Neural cell (in vitro differentiated cells): ENCODE results near the gene PRDX1. TPM values are rescaled to one million over a fixed set of nuclear protein-coding genes. Genes with fewer than 3 reads are reported as not detected.

Experiments used
- H2AFZ ChIP-seq: fragments of 200-600, 300-800 bp; sonication (generic), shearing (Covaris generic); 2 replicates; pipeline ENCODE4 v1.6.0; 2014; ENCODE audit warnings: low read depth, mild to moderate bottlenecking, antibody characterized with exemption, low read length, moderate library complexity
- H3F3A ChIP-seq: fragments of 200-600 bp; shearing (Covaris generic); 2 replicates; pipeline ENCODE4 v1.6.1; 2016; ENCODE audit warnings: mild to moderate bottlenecking, moderate library complexity, mixed read lengths, antibody characterized with exemption, low read length; ENCODE audit not compliant: insufficient read depth, poor library complexity, severe bottlenecking
- H3K27ac ChIP-seq: fragments of 200-600, 300-800 bp; sonication (generic), shearing (Covaris generic); 2 replicates; pipeline ENCODE4 v1.5.1; 2014; ENCODE audit warnings: mild to moderate bottlenecking, low read length, moderate library complexity
- H3K27me3 ChIP-seq: fragments of 300-800, 200-600 bp; sonication (generic), shearing (Covaris generic); 2 replicates; pipeline ENCODE4 v1.6.0; 2014; ENCODE audit warnings: mild to moderate bottlenecking, low read depth, low read length, moderate library complexity; ENCODE audit not compliant: insufficient read depth
- H3K36me3 ChIP-seq: fragments of 300-800, 200-600 bp; sonication (generic), shearing (Covaris generic); 2 replicates; pipeline ENCODE4 v1.5.1; 2014; ENCODE audit warnings: mild to moderate bottlenecking, antibody characterized with exemption, low read length, moderate library complexity; ENCODE audit not compliant: insufficient read depth
- H3K4me2 ChIP-seq: fragments of 300-800, 200-600 bp; sonication (generic), shearing (Covaris generic); 2 replicates; pipeline ENCODE4 v1.6.0; 2014; ENCODE audit warnings: mild to moderate bottlenecking, low read length
- H3K4me3 ChIP-seq: fragments of 300-800, 200-600 bp; sonication (generic), shearing (Covaris generic); 2 replicates; pipeline ENCODE4 v1.5.1; 2014; ENCODE audit warnings: mild to moderate bottlenecking, low read length, moderate library complexity
- H3K79me2 ChIP-seq: fragments of 200-600 bp; shearing (Covaris generic); replicated peaks from 2 replicates; pipeline ENCODE4 v1.6.0; 2014; ENCODE audit warnings: mild to moderate bottlenecking, low read length, moderate library complexity; ENCODE audit not compliant: insufficient read depth
- H3K9ac ChIP-seq: fragments of 300-800, 200-600 bp; sonication (generic), shearing (Covaris generic); 2 replicates; pipeline ENCODE4 v1.6.1; 2016; ENCODE audit warnings: mild to moderate bottlenecking, low read length, mixed read lengths
- H3K9me2 ChIP-seq: fragments of 200-600 bp; shearing (Covaris generic); 2 replicates; pipeline ENCODE4 v1.6.1; 2016; ENCODE audit warnings: mild to moderate bottlenecking, low read length, mixed read lengths; ENCODE audit not compliant: insufficient read depth
- H3K9me3 ChIP-seq: fragments of 200-600, 300-800 bp; sonication (generic), shearing (Covaris generic); 2 replicates; pipeline ENCODE4 v1.6.1; 2016; ENCODE audit warnings: mild to moderate bottlenecking, mixed run types, low read length, moderate library complexity, mixed read lengths
- H4K20me1 ChIP-seq: fragments of 200-600 bp; shearing (Covaris generic); 2 replicates; pipeline ENCODE4 v1.6.1; 2016; ENCODE audit warnings: mild to moderate bottlenecking, mixed run types; ENCODE audit not compliant: insufficient read depth
- EP300 ChIP-seq: fragments of 450-650 bp; conservative IDR thresholded peaks from 2 replicates; pipeline ENCODE4 v1.6.1; 2014; ENCODE audit warnings: antibody characterized with exemption, mild to moderate bottlenecking, moderate library complexity; ENCODE audit not compliant: poor library complexity, severe bottlenecking
- EZH2 ChIP-seq: fragments of 200-600, 300-800 bp; shearing (Covaris generic), sonication (generic); IDR thresholded peaks from 2 replicates; pipeline ENCODE4 v1.6.1; 2014; ENCODE audit warnings: antibody characterized with exemption, low read length, borderline replicate concordance, mild to moderate bottlenecking; ENCODE audit not compliant: insufficient read depth, poor library complexity, severe bottlenecking
- MXI1 ChIP-seq: fragments of 450-650 bp; conservative IDR thresholded peaks from 2 replicates; pipeline ENCODE4 v1.6.1; 2014; ENCODE audit warnings: antibody characterized with exemption, mild to moderate bottlenecking; ENCODE audit not compliant: poor library complexity, severe bottlenecking
- POLR2AphosphoS5 ChIP-seq: IDR thresholded peaks from 2 replicates; pipeline ENCODE4 v1.6.1; 2012
- RAD21 ChIP-seq: fragments of 450-650 bp; conservative IDR thresholded peaks from 2 replicates; pipeline ENCODE4 v1.6.1; 2014; ENCODE audit warnings: antibody characterized with exemption, mild to moderate bottlenecking, moderate library complexity
- SMC3 ChIP-seq: fragments of 450-650 bp; conservative IDR thresholded peaks from 2 replicates; pipeline ENCODE4 v1.6.1; 2014; ENCODE audit warnings: antibody characterized with exemption, mild to moderate bottlenecking, moderate library complexity; ENCODE audit not compliant: poor library complexity
- TAF1 ChIP-seq: IDR thresholded peaks from 2 replicates; pipeline ENCODE4 v1.6.1; 2012; ENCODE audit warnings: low read depth
- polyA plus RNA-seq: library from polyadenylated mRNA; depleted of rRNA; stranded (reverse); fragments of >200 nt; gene quantifications from 2 replicates; pipeline ENCODE4 v1.2.3, GENCODE V29; 2014
- TF ChIP-seq, protein P1 (sequence below): fragments of 450-650 bp; IDR thresholded peaks from 2 replicates; pipeline ENCODE4 v1.5.1; 2014; ENCODE audit warnings: antibody characterized with exemption, mild to moderate bottlenecking, moderate library complexity; ENCODE audit not compliant: poor library complexity, severe bottlenecking
- TF ChIP-seq, protein P2 (sequence below): IDR thresholded peaks from 2 replicates; pipeline ENCODE4 v1.6.1; 2012; ENCODE audit warnings: borderline replicate concordance

Gene PRDX1
- polyA plus RNA-seq, 1 donor from 2014 or later: 304 TPM

DNA sequence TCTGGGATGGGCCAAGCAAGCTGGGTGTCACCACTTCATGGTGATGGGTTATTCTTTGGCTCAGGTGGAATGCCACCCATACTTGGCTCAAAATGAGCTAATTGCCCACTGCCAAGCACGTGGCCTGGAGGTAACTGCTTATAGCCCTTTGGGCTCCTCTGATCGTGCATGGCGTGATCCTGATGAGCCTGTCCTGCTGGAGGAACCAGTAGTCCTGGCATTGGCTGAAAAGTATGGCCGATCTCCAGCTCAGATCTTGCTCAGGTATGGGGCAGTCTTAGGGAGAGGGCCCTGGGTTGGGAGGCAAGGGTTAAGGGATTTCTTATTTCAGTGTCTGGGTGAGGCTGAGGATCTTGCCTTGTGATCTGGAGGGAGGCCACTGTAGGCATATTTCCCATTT lies 46.7 kb upstream of the PRDX1 start:
- TF ChIP-seq EP300 (no peak), MXI1 (no peak), SMC3 (no peak), EZH2 (no peak), TAF1 (no peak), RAD21 (no peak), POLR2AphosphoS5 (no peak)
- TF ChIP-seq, protein P1, sequence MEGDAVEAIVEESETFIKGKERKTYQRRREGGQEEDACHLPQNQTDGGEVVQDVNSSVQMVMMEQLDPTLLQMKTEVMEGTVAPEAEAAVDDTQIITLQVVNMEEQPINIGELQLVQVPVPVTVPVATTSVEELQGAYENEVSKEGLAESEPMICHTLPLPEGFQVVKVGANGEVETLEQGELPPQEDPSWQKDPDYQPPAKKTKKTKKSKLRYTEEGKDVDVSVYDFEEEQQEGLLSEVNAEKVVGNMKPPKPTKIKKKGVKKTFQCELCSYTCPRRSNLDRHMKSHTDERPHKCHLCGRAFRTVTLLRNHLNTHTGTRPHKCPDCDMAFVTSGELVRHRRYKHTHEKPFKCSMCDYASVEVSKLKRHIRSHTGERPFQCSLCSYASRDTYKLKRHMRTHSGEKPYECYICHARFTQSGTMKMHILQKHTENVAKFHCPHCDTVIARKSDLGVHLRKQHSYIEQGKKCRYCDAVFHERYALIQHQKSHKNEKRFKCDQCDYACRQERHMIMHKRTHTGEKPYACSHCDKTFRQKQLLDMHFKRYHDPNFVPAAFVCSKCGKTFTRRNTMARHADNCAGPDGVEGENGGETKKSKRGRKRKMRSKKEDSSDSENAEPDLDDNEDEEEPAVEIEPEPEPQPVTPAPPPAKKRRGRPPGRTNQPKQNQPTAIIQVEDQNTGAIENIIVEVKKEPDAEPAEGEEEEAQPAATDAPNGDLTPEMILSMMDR: no peak
- TF ChIP-seq, protein P2, sequence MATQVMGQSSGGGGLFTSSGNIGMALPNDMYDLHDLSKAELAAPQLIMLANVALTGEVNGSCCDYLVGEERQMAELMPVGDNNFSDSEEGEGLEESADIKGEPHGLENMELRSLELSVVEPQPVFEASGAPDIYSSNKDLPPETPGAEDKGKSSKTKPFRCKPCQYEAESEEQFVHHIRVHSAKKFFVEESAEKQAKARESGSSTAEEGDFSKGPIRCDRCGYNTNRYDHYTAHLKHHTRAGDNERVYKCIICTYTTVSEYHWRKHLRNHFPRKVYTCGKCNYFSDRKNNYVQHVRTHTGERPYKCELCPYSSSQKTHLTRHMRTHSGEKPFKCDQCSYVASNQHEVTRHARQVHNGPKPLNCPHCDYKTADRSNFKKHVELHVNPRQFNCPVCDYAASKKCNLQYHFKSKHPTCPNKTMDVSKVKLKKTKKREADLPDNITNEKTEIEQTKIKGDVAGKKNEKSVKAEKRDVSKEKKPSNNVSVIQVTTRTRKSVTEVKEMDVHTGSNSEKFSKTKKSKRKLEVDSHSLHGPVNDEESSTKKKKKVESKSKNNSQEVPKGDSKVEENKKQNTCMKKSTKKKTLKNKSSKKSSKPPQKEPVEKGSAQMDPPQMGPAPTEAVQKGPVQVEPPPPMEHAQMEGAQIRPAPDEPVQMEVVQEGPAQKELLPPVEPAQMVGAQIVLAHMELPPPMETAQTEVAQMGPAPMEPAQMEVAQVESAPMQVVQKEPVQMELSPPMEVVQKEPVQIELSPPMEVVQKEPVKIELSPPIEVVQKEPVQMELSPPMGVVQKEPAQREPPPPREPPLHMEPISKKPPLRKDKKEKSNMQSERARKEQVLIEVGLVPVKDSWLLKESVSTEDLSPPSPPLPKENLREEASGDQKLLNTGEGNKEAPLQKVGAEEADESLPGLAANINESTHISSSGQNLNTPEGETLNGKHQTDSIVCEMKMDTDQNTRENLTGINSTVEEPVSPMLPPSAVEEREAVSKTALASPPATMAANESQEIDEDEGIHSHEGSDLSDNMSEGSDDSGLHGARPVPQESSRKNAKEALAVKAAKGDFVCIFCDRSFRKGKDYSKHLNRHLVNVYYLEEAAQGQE: no peak

DNA sequence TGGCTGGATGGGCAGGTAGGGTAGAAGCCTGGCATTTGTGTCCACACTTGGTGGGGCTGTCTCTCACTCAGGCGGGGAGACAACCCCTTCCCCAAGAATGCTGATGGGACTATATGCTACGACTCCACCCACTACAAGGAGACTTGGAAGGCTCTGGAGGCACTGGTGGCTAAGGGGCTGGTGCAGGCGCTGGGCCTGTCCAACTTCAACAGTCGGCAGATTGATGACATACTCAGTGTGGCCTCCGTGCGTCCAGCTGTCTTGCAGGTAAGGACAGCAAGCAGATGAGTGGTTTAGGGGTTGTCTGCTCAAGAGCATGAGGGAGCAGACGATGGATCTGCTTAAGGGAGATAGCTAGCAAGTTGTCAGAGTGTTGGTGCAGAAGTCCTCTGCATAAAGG lies 46.2 kb upstream of the PRDX1 start:
- Histone ChIP-seq H3K9me2 (no peaks in the 10 kb centered on the region), H3K4me2 (no peak overlapping the region), H2AFZ (no peak overlapping the region), H3K27ac (no peak overlapping the region), H3K27me3 (no peaks in the 10 kb centered on the region), H3K9me3 (no peaks in the 10 kb centered on the region), H3K36me3 (no peaks in the 10 kb centered on the region), H3K9ac (no peak overlapping the region), H4K20me1 (no peaks in the 10 kb centered on the region), H3K79me2 (no peaks in the 10 kb centered on the region), H3K4me3 (no peak overlapping the region), H3F3A (no peaks in the 10 kb centered on the region)
- TF ChIP-seq EP300 (no peak), POLR2AphosphoS5 (no peak)

More for the DNA sequence above, 46.7 kb upstream of the PRDX1 start:
- Histone ChIP-seq H3K9me2 (no peaks in the 10 kb centered on the region), H3K9me3 (no peaks in the 10 kb centered on the region), H3K4me3 (no peak overlapping the region), H3K27me3 (no peaks in the 10 kb centered on the region), H3K79me2 (no peaks in the 10 kb centered on the region), H3K9ac (no peak overlapping the region), H3K27ac (no peak overlapping the region), H3K36me3 (no peaks in the 10 kb centered on the region), H3F3A (no peaks in the 10 kb centered on the region), H3K4me2 (no peak overlapping the region), H2AFZ (no peak overlapping the region), H4K20me1 (no peaks in the 10 kb centered on the region)

DNA sequence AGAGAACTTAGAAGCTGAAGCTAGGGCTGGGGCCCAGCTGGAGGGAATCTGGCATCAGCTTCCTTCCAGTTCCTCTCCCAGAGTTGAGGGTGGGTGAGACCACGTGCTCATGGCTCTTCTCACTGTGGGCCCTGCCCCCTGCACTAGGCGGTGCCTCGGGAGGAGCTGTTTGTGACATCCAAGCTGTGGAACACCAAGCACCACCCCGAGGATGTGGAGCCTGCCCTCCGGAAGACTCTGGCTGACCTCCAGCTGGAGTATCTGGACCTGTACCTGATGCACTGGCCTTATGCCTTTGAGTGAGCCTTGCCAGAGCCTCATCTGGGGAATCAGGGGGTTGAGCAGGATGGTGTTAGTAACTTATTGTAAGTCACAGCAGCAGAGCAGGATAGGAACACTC lies 45.0 kb upstream of the PRDX1 start:
- H3K9me2 ChIP-seq: no peaks in the 10 kb centered on the region
- H3F3A ChIP-seq: no peaks in the 10 kb centered on the region
- H3K4me3 ChIP-seq: no peak overlapping the region
- no peaks in the 10 kb centered on the region for H3K36me3 ChIP-seq
- no peak overlapping the region for H3K4me2 ChIP-seq
- H3K9ac ChIP-seq: no peak overlapping the region
- no peak overlapping the region for H3K27ac ChIP-seq
- H2AFZ ChIP-seq: no peak overlapping the region
- H3K27me3 ChIP-seq: no peaks in the 10 kb centered on the region
- no peak for TF ChIP-seq RAD21
- TF ChIP-seq, protein P1: no peak
- no peak for TF ChIP-seq MXI1
- TF ChIP-seq EP300: no peak
- no peak for TF ChIP-seq SMC3
- TF ChIP-seq TAF1: no peak
- TF ChIP-seq, protein P2: no peak
- TF ChIP-seq POLR2AphosphoS5: no peak
- TF ChIP-seq EZH2: no peak
- H3K9me3 ChIP-seq: no peaks in the 10 kb centered on the region
- no peaks in the 10 kb centered on the region for H4K20me1 ChIP-seq
- H3K79me2 ChIP-seq: no peaks in the 10 kb centered on the region
